Measurements from ENCODE around the gene HBG1.

HBG1 gene

DNA sequence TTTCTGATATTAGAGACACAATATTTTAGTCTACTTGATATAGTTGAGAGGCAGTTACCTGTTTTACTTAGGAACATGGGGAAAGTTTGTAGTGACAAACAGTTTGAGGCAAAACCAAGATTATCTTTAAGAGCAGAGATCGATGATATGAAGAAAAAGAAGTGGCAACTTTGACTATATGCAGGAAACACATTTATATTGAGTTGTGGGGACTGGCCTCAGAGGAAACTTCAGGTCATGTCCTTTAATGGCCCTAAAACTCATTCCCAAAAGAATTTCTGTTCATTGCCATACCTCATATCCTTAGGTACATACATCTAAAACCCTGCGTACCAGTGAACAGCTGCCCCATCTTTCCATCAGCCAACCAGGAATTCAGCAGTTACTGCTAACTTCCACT, 4.5 kb downstream of the HBG1 start:
- no peak for DNase-seq

DNA sequence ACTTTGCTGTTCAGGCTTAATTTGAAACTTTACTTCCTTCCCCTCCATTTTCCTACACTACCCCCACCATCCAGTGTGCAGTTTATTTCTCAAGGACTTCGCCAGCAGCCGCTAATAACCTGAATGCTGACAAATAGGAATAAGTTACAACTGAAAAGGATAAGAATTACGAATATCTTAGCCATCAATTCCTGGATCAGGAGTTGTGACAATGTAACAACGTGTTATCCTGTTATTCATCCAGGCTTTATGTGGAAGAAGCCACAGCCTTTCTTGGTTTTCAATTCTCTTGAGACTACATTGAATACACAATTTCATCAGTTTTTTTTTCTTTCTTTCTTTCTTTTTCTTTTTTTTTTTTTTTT, 5.9 kb downstream of the HBG1 start:
- DNase-seq, result no peak

DNA sequence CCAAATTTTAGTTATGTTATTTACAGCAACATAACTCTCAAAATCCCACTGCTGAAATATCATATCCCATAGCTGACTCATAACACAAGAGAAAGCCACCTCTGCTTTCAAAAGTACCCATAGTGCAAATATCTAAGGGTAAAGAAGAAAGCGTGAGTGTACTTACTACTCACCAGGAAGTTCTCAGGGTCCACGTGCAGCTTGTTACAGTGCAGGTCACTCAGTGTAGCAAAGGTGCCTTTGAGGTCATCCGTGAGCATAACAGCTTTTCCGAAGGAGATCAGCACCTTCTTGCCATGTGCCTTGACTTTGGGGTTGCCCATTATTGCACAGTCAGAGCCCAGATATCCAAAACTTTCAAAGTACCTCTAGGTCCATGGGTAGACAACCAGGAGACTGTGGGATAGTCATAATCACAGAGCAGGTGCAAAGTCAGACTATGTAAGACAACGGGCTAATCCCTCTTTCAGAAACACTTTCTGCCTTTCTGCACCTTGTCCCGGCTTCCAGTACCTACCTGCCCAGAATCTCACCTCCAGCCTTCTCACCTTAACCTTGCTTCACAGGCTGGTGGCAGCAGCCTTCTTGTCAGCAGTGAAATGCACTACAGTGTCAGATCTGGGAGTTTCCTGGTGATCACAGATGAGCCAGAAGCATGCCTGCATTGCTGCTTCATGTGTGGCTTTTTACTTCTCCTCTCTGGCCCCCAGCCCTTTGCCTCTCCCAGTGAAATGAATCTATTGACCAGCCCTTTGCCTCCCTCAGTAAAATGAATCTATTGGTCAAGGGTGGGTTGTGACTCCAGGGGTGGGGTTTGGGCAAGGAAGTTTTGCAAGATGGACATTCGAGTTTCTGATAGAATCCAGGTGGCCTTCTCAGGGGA, 6.5 kb downstream of the HBG1 start:
- DNase-seq, result no peak

DNA sequence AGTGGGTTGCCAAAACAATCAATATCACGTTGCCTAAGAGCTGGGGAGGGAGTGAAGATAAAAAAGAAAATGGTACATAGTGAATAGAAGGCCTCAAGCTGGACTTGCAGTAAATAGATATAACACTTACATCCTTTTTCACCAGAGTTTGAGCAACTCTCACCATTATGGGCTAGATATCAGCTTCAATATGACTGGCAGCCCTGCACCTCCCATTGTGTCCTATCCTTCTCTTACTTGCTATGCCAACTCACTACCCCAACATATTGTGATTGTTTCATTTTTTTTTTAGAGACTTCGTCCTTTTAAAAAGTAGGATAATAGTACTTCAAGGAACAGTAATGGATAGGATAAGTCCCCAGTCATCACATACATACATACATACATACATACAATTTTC, 7.4 kb downstream of the HBG1 start:
- no peak for DNase-seq

DNA sequence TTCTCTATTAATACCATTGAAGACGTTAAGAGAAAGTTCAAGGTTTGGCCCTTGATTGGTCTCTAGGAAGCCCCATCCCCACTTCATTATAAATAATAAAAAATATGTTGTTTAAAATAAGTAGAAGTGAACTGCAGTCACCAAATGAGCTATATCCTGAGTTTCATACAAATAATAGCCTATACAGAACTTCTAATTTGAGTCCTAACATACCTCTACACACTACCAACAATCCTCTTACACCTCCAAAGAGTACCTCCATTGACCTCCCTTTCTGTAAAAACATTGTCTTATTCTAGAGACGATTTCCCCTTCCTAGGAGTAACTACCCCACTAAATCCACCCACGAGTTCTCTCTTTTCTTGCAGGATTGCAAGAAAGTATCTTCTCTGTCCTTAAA, 8.2 kb downstream of the HBG1 start:
- DNase-seq, result no peak

DNA sequence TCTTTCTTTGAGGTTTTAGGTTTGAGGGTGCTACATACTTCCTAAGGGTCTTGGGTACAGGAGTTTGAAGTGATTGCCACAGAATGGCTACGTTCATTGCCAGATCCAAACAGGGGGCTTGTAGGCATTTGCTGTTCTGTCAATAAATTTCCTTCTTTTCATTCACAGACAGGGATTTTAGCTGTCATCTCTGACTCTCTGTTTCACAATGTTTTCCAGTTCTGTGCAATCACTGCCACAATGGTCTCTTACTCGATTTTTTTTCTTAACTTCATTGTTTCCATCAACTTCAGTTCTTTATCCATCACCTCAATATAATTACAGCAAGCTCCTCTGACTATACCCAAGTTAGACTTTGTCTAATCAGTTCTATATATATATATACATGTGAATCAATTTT, 9.2 kb downstream of the HBG1 start:
- no peak for DNase-seq

DNA sequence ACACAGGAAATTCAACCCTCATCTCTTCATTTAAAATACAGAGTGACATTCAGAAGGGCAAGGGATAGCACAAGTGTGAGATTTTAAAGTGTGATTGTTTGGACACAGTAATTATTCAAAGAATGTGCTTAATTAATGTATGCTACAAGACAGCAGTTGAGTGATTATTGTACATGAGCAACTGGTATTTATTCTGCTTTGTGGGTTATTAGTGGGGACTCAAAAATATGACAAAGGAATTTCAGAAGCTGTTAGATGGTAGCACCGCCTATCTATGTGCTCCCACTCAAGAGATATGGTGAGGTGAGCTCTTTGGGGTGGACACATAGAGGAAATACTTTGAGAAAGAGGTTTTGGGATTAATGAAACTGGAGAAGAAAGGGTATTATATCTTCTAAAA, 9.6 kb downstream of the HBG1 start:
- no peak for DNase-seq

DNA sequence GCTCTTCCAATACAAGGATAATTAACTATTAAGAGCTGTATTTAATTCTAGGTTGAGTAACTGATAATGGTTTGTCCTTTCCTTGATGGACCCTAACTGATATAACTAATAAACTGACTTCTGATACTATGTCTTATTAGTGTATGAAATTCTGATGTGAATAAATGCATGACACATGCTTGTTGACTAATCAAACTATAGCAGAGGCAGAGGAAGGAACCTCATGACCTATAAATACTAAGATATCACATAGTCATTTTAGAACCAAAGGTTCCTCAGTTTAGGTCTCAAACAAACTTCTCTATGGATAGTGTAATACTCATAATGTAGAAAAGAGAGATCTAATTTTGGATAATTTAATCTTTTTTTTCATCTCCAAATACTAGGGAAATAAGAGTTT, 10.6 kb downstream of the HBG1 start:
- no peak for DNase-seq

DNA sequence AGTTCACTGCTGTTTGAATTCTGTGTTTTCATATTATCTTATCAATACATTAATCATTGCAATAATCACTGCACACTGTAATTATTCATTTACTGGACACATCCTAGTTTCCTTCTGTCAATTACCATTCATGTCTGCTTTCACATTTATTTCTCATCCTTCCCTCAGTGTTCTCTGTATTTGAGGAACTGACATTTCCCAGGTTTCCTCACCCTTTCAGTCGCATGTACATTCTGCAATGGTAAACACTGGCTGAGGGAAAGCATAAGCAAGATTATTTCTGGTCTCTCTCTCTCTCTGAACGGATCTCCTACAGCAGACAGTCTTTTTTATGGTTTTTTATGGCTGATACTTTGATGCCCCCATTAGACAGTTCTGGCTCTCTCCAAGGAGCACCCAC, 11.2 kb downstream of the HBG1 start:
- DNase-seq, result no peak

DNA sequence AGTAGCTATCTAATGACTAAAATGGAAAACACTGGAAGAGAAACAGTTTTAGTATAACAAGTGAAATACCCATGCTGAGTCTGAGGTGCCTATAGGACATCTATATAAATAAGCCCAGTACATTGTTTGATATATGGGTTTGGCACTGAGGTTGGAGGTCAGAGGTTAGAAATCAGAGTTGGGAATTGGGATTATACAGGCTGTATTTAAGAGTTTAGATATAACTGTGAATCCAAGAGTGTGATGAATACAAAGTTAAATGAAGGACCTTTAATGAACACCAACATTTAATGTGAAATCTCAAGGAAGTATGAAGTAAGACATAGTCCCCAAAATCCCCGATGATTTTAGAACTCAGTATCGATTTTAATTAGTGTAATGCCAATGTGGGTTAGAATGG, 12.2 kb downstream of the HBG1 start:
- no peak for DNase-seq

DNA sequence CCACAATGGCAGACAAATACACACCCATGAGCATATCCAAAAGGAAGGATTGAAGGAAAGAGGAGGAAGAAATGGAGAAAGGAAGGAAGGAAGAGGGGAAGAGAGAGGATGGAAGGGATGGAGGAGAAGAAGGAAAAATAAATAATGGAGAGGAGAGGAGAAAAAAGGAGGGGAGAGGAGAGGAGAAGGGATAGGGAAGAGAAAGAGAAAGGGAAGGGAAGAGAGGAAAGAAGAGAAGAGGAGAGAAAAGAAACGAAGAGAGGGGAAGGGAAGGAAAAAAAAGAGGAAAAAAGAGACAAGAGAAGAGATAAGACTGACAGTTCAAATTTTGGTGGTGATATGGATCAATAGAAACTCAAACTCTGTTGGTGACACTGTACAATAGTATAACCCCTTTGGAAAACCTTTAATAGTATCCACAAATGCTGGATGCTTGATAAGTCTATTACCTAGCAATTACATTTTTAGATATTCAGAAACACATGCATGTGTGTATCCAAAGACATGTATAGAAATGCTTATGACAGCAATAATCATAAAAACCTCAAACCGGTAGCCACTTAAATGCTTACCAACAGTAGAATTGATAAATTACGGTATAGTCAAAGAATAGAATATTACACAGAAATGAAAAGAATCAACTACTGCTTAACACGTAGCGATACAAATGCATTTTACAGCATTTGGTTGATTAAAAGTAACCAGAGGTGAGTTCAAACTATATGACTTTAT, 14.1 kb downstream of the HBG1 start:
- no peak for DNase-seq

DNA sequence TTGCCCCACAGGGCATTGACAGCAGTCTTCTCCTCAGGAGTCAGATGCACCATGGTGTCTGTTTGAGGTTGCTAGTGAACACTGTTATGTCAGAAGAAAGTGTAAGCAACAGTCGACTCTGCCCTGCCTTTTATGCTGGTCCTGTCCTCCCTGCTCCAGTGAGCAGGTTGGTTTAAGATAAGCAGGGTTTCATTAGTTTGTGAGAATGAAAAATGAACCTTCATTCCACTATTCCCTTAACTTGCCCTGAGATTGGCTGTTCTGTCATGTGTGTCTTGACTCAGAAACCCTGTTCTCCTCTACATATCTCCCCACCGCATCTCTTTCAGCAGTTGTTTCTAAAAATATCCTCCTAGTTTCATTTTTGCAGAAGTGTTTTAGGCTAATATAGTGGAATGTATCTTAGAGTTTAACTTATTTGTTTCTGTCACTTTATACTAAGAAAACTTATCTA, 15.2 kb downstream of the HBG1 start, which contains the start of gene HBD:
TSS of gene HBD (minus strand) at position 103 of the 454 bp plus-strand sequence. CDS start at position 53, 50 bp downstream.
- DNase-seq, result no peak

DNA sequence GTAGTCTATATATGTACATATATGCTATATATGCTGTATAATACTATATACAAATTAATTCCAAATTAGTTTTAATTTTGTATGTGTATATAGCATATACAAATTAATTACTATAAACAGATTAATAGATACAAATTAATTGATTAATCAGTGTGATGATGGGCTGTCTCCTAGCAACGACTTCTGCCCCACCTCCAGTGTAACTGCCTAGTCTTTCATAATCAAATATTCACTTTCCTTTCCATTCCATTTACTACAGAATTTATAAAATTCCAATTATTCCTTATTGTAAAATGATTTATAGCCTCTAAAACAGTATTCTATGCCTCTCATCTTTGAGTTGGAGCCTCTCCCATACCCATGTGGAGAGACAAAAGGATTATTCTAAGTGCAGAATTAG, 16.4 kb downstream of the HBG1 start:
- no peak for DNase-seq

DNA sequence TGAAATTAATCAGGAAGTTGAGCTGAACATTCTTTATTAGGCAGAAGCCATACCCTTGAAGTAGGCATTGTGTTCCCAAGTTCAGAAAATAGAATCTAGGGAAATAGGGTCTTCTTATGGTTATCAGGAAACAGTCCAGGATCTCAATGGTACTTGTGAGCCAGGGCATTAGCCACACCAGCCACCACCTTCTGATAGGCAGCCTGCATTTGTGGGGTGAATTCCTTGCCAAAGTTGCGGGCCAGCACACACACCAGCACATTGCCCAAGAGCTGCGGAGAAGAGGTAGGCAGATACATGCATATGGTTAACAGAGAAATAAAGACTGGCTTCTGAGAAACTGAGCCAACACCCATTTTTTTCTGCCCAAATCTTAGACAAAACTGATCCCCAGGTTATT, 16.8 kb downstream of the HBG1 start:
- DNase-seq, result no peak

DNA sequence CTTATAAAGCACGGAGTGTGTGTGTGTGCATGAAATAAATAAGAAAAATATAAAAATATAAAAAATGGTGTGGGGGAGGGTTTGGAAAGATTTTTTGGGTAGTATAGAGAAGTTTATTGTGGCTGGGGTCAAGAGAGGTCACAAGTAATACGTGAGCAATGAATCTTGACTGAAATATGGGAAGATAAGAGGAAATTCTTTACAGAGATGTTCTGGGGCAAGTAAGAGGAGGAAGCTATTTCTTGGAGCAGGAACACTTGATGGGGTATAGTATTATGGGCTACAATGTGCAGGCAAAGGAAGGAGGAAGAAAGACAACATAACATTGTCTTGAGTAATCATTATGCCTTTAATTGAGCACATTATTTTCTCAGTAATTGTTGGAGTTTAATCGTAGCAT, 17.5 kb downstream of the HBG1 start:
- no peak for DNase-seq

DNA sequence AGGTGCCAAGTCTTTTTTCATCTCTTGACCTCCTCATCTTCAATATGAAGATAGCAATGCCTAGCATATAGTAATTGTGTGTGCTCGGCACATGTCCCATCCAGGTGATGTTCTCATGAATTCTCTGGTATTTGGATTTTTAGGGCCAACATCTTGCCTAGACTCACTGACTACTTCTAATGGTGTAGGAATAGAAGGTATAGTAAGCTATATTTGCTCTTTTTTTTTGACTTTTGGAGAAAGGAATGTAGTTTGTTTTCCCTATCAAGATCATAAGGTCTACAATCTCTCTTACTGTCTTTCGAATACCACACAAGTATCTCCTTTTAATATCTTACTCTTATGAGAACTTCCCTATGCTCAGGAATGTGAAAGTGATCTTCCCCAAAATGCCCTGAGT, 18.5 kb downstream of the HBG1 start:
- no peak for DNase-seq

DNA sequence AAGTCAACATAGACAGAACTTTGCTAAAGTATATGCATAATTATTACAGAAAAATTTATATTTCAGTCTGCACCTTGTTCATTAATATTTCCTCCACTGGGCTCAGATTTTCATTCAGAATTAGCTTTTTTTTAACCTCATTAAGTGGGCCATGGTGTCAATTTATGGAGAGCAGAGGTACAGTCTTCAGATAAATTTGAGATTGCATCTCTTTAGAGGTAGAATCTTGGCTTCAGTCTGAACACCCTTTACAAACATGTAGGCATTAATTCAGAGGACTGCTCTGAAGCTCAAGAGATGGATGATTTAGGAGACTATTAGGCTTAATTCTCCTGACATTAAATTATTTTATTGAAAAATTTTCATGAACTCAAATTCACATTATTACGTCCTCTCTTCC, 19.4 kb downstream of the HBG1 start:
- DNase-seq, result no peak

DNA sequence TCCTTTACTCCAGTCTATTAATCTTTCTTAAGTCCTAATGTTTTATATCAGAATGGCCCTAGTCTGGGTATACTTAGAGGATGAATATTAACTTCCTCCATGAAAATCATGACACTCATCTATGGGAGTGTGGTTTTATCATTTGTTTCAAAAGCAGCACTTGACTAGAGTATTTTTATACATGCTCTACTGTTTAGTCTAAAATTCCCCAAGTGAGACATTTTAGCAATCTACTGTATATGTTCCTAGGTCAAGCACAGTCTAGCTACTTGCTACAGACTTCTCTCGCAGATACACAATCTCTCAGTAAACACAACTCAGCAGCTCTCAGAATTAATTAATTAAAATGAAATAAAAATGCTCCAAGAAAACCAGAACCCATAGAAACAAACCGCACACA, 19.9 kb downstream of the HBG1 start:
- no peak for DNase-seq

DNA sequence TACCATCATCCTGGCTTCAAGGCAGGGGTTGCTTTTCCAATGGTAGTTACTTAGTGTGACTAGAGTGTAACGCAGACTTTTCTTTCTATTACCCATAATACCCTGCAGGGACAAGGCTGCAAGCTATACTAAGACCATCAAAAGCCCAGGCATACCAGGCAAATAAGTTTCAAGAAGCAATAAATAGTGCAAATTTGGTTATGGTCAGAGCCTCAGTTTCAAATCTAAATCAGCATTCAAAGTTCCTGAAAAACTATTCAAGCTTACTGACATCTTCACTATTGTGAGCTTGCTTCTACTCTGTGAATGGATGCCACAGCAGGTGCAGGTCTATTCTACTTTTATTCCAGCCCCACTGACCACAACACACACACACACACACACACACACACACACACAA, 20.3 kb downstream of the HBG1 start:
- DNase-seq, result no peak

DNA sequence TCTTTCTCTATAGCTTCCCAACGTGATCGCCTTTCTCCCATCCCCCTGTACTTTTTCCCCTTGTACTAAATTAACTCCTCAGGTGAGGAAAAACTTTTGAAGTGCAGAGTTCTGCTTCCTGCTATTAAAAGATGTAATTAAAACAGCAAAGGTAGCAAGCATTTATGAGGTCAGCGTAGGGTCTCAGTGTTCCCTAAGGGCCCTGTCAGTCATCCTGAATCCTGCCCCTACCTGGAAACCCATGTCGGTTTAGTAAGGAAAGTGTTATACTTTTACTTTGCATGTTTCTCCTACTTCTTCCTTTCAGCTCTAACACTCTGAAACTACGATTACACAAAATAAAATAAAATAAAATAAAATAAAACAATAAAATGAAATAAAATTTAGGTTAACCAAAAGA, 21.5 kb downstream of the HBG1 start:
- no peak for DNase-seq

DNA sequence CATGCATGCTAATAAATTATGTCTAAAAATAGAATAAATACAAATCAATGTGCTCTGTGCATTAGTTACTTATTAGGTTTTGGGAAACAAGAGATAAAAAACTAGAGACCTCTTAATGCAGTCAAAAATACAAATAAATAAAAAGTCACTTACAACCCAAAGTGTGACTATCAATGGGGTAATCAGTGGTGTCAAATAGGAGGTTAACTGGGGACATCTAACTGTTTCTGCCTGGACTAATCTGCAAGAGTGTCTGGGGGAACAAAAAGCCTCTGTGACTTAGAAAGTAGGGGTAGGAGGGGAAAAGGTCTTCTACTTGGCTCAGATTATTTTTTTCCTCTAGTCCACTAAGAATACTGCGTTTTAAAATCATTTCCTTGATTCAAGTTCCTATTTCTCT, 22.0 kb downstream of the HBG1 start:
- no peak for DNase-seq

DNA sequence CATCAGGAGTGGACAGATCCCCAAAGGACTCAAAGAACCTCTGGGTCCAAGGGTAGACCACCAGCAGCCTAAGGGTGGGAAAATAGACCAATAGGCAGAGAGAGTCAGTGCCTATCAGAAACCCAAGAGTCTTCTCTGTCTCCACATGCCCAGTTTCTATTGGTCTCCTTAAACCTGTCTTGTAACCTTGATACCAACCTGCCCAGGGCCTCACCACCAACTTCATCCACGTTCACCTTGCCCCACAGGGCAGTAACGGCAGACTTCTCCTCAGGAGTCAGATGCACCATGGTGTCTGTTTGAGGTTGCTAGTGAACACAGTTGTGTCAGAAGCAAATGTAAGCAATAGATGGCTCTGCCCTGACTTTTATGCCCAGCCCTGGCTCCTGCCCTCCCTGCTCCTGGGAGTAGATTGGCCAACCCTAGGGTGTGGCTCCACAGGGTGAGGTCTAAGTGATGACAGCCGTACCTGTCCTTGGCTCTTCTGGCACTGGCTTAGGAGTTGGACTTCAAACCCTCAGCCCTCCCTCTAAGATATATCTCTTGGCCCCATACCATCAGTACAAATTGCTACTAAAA, 22.8 kb downstream of the HBG1 start, which contains the start of gene HBB:
TSS of gene HBB (minus strand) at position 340 of the 579 bp plus-strand sequence. CDS start at position 290, 50 bp downstream.
- no peak for DNase-seq

DNA sequence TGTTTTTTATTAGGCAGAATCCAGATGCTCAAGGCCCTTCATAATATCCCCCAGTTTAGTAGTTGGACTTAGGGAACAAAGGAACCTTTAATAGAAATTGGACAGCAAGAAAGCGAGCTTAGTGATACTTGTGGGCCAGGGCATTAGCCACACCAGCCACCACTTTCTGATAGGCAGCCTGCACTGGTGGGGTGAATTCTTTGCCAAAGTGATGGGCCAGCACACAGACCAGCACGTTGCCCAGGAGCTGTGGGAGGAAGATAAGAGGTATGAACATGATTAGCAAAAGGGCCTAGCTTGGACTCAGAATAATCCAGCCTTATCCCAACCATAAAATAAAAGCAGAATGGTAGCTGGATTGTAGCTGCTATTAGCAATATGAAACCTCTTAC, 24.2 kb downstream of the HBG1 start:
- no peak for DNase-seq
